HL-60 (cell line): ENCODE results near the gene BNIP5.

Experiments
- GABPA ChIP-seq: IDR thresholded peaks from 2 replicates; pipeline ENCODE4 v1.6.1; 2012; ENCODE audit warnings: low read depth
- POLR2AphosphoS5 ChIP-seq: IDR thresholded peaks from 2 replicates; pipeline ENCODE4 v1.6.1; 2012; ENCODE audit warnings: low read depth
- SPI1 ChIP-seq: IDR thresholded peaks from 2 replicates; pipeline ENCODE4 v1.6.1; 2012; ENCODE audit warnings: low read depth, mild to moderate bottlenecking, borderline replicate concordance
- TF ChIP-seq, protein P1 (sequence below): IDR thresholded peaks from one replicate; pipeline ENCODE4 v1.5.1; 2011; ENCODE audit warnings: low read length, control low read depth, inconsistent platforms; ENCODE audit not compliant: insufficient read depth
- TF ChIP-seq, protein P2 (sequence below): IDR thresholded peaks from 2 replicates; pipeline ENCODE4 v1.6.1; 2012; ENCODE audit warnings: low read depth; ENCODE audit not compliant: insufficient replicate concordance

DNA sequence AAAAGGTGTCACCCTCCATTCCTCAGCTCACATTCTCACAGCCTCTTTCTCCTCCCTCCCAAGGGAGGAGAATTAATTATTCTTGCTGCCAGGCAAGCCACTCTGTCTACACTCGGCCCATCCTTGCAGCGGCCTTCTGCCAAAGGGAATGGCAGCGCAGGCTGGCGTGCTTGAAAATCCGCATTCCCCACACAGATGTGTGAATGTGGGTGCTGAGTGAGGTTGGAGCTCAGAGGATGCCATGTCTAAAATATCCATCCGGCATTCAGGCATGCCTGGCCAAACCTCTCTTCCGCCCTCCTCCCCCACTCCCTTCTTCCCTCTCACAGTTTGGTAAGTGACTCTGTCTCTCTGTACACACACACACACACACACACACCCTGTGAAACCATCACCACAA, 39.2 kb downstream of the BNIP5 start:
- TF ChIP-seq GABPA: no peak
- TF ChIP-seq, protein P1, sequence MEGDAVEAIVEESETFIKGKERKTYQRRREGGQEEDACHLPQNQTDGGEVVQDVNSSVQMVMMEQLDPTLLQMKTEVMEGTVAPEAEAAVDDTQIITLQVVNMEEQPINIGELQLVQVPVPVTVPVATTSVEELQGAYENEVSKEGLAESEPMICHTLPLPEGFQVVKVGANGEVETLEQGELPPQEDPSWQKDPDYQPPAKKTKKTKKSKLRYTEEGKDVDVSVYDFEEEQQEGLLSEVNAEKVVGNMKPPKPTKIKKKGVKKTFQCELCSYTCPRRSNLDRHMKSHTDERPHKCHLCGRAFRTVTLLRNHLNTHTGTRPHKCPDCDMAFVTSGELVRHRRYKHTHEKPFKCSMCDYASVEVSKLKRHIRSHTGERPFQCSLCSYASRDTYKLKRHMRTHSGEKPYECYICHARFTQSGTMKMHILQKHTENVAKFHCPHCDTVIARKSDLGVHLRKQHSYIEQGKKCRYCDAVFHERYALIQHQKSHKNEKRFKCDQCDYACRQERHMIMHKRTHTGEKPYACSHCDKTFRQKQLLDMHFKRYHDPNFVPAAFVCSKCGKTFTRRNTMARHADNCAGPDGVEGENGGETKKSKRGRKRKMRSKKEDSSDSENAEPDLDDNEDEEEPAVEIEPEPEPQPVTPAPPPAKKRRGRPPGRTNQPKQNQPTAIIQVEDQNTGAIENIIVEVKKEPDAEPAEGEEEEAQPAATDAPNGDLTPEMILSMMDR: no peak
- TF ChIP-seq, protein P2, sequence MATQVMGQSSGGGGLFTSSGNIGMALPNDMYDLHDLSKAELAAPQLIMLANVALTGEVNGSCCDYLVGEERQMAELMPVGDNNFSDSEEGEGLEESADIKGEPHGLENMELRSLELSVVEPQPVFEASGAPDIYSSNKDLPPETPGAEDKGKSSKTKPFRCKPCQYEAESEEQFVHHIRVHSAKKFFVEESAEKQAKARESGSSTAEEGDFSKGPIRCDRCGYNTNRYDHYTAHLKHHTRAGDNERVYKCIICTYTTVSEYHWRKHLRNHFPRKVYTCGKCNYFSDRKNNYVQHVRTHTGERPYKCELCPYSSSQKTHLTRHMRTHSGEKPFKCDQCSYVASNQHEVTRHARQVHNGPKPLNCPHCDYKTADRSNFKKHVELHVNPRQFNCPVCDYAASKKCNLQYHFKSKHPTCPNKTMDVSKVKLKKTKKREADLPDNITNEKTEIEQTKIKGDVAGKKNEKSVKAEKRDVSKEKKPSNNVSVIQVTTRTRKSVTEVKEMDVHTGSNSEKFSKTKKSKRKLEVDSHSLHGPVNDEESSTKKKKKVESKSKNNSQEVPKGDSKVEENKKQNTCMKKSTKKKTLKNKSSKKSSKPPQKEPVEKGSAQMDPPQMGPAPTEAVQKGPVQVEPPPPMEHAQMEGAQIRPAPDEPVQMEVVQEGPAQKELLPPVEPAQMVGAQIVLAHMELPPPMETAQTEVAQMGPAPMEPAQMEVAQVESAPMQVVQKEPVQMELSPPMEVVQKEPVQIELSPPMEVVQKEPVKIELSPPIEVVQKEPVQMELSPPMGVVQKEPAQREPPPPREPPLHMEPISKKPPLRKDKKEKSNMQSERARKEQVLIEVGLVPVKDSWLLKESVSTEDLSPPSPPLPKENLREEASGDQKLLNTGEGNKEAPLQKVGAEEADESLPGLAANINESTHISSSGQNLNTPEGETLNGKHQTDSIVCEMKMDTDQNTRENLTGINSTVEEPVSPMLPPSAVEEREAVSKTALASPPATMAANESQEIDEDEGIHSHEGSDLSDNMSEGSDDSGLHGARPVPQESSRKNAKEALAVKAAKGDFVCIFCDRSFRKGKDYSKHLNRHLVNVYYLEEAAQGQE: no peak
- no peak for TF ChIP-seq POLR2AphosphoS5
- no peak for TF ChIP-seq SPI1
